Thyroid gland (tissue), 4 donors: ENCODE results near the gene GRIPAP1. TPM values are rescaled to one million over a fixed set of nuclear protein-coding genes. Genes with fewer than 3 reads are reported as not detected.

ENCODE experiments used
- DNase-seq, 2 donors: peaks; one replicate each; pipeline ENCODE4 v3.0.0-alpha.2; 2019
- H3K27ac ChIP-seq, 3 donors: fragments of 200-600 bp; sonication (generic); 1 replicate in 2 of 3; 2 replicates in 1 of 3; pipeline ENCODE4 v1.5.1; 2016 to 2019; ENCODE audit warnings: mild to moderate bottlenecking in 1 of 3, moderate library complexity in 1 of 3
- H3K27me3 ChIP-seq: fragments of 200-600 bp; sonication (generic); one replicate; pipeline ENCODE4 v1.5.1; 2019
- H3K36me3 ChIP-seq, 2 donors: fragments of 200-600 bp; sonication (generic); one replicate each; pipeline ENCODE4 v1.5.1; 2016 to 2019
- H3K4me1 ChIP-seq, 2 donors: fragments of 200-600 bp; sonication (generic); one replicate each; pipeline ENCODE4 v1.5.1; 2017 to 2019
- H3K4me3 ChIP-seq, 3 donors: fragments of 200-600 bp; sonication (generic); replicated peaks in 1 of 3; 1 replicate in 2 of 3; 2 replicates in 1 of 3; pipeline ENCODE4 v1.5.1; 2016; ENCODE audit warnings: mild to moderate bottlenecking in 1 of 3
- H3K9me3 ChIP-seq: fragments of 200-600 bp; sonication (generic); one replicate; pipeline ENCODE4 v1.5.1; 2017
- CTCF ChIP-seq, 6 experiments: fragments of 200-600 bp in 3 of 6; fragments of 450-650 bp in 3 of 6; sonication (generic) in 3 of 6; IDR thresholded peaks; one replicate each; pipeline ENCODE4 v1.5.1; 2016 to 2019; ENCODE audit warnings: antibody characterized with exemption in 6 of 6, mild to moderate bottlenecking in 2 of 6, inconsistent platforms in 1 of 6, moderate library complexity in 1 of 6
- POLR2A ChIP-seq, 2 donors: fragments of 450-650 bp; IDR thresholded peaks; one replicate each; pipeline ENCODE4 v1.6.1; 2017; ENCODE audit warnings: antibody characterized with exemption in 2 of 2, mild to moderate bottlenecking in 2 of 2, moderate library complexity in 1 of 2
- WGBS, 2 donors: methylation state at CpG; one replicate each; pipeline ENCODE4 v1.1.5; 2017; 5-methylcytosine and 5-hydroxymethylcytosine counted together
- intact Hi-C: fragments of 100-400 bp; cut with DNase I; formaldehyde crosslinking; loops from one replicate; pipeline ENCODE4 v1.15.1; 2023
- total RNA-seq, 4 donors: library from RNA; depleted of rRNA; stranded (reverse); fragments of >200 nt; gene quantifications; one replicate each; pipeline ENCODE4 v1.2.3, GENCODE V29; 2016

The GRIPAP1 gene
- total RNA-seq, 4 donors from 2014 or later = 30.6 to 33.9 (median 33.4) TPM

GRCh38 chrX:48975041-48975440 lies 27.0 kb downstream of the GRIPAP1 start:
- intact Hi-C loops = no loop called here
- Histone ChIP-seq H3K36me3 (peaks cover 0 to 7% of the 10 kb centered on the region in 2 donors), H3K4me1 (peaks cover 7 to 8% of the 10 kb centered on the region in 2 donors), H3K27ac (no peak overlapping the region), H3K27me3 (no peaks in the 10 kb centered on the region), H3K9me3 (no peaks in the 10 kb centered on the region), H3K4me3 (no peak overlapping the region)
- no peak for TF ChIP-seq CTCF (IDR thresholded peaks at IDR 0.05)
- no peak for TF ChIP-seq POLR2A (IDR thresholded peaks at IDR 0.05)
- WGBS, 2 donors = 67 to 100% methylated on average over 1 to 7 of the region's 7 CpGs
- no peak for DNase-seq

DNA sequence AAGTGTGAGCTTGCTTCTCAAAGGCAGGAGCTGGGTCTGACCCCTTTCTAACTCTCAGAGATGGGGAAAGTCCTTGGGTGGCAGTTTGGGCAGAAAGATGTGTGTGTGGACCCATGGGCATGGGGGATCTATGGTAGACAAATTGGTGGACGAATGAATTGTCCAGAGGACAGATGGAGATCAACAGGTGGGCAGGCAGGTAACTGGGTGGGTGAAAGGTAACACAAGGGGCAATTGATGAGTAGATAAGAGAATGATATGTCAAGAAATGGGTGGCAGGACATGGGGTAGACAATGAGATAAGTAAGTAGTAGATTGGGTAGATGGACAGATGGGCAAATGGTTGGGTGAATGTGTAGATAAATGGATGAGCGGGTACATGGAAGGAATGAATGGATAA lies 27.5 kb downstream of the GRIPAP1 start:
- intact Hi-C loops = no loop called here
- peaks cover 7 to 8% of the 10 kb centered on the region in 2 donors for H3K4me1 ChIP-seq
- 84 to 89% methylated on average over 2 of the region's 2 CpGs for WGBS, 2 donors

DNA sequence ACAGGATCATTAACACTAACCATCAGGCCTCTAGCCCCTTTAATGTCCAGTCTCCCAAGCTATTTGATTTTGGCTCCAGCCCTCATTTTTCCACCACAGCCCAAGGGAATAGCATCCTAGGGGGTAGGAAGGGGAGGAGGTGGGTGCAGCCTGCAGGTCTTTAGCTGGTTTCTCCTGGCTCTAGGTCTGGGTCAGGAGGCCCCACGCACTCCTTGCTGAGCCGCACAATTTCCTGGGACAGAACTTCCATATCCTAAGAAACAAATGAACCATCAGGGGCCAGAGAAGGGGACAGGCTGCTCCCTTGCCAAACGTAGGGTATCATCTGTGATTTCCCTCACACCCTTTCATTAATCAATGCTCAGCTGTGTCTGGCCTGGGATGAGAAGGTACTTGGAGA lies 28.0 kb downstream of the GRIPAP1 start:
- intact Hi-C loops = no loop called here
- Histone ChIP-seq H3K27ac (no peak overlapping the region), H3K27me3 (no peaks in the 10 kb centered on the region), H3K4me3 (no peak overlapping the region), H3K9me3 (no peaks in the 10 kb centered on the region), H3K36me3 (peaks cover 0 to 7% of the 10 kb centered on the region in 2 donors), H3K4me1 (peaks cover 7 to 8% of the 10 kb centered on the region in 2 donors)
- WGBS, 2 donors = 100% methylated on average over 3 of the region's 3 CpGs; no CpG with 5 or more reads in 1 of the 2 donors
- TF ChIP-seq POLR2A (IDR thresholded peaks at IDR 0.05) = no peak
- no peak for TF ChIP-seq CTCF (IDR thresholded peaks at IDR 0.05)
- no peak for DNase-seq

More for the DNA sequence above, 27.5 kb downstream of the GRIPAP1 start:
- no peak for TF ChIP-seq POLR2A (IDR thresholded peaks at IDR 0.05)
- no peak for TF ChIP-seq CTCF (IDR thresholded peaks at IDR 0.05)
- Histone ChIP-seq H3K27ac (no peak overlapping the region), H3K4me3 (no peak overlapping the region), H3K36me3 (peaks cover 0 to 7% of the 10 kb centered on the region in 2 donors), H3K9me3 (no peaks in the 10 kb centered on the region), H3K27me3 (no peaks in the 10 kb centered on the region)
- no peak for DNase-seq

DNA sequence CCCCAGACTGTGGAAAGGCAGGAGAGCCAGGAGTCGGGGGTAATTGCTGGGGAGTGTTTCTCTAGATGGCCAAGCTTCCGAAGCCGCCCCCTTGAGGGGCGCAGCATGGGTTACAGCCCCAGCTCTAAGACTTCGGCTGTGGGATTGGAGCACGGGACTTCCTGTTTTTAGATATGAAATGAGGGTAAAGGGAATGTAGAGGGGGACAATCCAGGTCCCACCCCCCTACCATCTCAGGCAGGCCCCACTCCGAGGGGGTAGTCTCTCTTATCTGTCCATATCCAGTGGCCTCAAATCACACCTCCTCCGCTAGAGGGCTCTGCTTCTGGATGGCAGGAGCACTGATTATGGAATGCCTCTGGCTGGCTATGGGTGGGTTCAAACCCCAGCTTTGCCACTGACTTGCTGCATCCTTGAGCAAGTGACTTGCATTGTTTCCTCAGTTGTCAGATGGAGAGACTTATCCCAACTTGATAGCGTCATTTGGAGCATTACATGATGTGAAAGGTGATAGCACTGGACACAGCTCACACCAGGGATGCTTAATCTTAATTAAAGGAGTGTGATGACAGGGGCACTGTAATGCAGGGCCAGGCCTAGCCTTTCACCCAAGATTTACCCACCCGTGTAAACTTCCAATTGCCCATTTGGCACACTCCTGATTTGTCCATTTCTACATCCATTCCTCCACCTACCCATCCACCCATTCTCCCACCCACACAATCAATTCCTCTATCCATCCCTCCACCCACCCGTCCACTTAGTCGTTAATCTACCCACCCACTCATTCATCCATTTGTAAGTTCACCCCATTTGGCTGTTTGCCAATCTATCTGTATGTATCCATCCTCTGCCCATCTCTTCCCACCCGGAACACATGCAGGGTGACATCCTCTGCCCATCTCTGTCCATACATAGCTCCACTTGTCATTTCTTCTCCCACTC lies 29.6 kb downstream of the GRIPAP1 start:
- Histone ChIP-seq H3K36me3 (peaks cover 0 to 4% of the 10 kb centered on the region in 2 donors), H3K4me1 (peaks cover 7 to 8% of the 10 kb centered on the region in 2 donors), H3K4me3 (peak overlapping the region in 1 of 3 donors; percentile 23), H3K27me3 (no peaks in the 10 kb centered on the region), H3K9me3 (no peaks in the 10 kb centered on the region), H3K27ac (no peak overlapping the region)
- WGBS, 2 donors = 29 to 45% methylated on average over 6 to 10 of the region's 13 CpGs
- DNase-seq = peak; percentile 27 to 29
- intact Hi-C loops = no loop called here
- TF ChIP-seq POLR2A (IDR thresholded peaks at IDR 0.05) (no peak), CTCF (IDR thresholded peaks at IDR 0.05) (peak in 4 of 6 experiments; percentile 14 to 44 (median 26))
